Left hindlimb (tissue), 1 donor: Measurements from ENCODE around the gene CDH23.

Source experiments
- DNase-seq: peaks from one replicate; pipeline ENCODE4 v3.0.0-alpha.2; 2018

CDH23 gene

DNA sequence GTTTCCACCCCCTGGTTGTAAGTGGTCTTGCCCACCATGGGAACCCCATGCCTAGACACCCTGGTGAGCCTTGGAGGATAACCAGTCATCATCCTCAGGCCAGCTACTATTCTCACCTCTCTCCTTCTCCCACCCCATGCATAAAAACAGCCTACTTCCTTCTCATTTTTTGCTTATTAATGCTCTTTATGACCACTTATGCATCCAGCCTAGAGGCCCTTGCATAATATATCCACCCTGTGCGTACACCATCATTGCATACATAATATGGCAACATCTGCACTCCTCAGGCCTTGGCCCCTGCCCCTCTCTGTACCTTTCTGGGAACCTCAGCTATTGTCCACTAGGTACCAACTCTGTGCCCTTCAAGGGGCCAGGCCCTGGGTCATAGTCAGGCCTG is 91.0 kb downstream of the CDH23 start:
- no peak for DNase-seq

DNA sequence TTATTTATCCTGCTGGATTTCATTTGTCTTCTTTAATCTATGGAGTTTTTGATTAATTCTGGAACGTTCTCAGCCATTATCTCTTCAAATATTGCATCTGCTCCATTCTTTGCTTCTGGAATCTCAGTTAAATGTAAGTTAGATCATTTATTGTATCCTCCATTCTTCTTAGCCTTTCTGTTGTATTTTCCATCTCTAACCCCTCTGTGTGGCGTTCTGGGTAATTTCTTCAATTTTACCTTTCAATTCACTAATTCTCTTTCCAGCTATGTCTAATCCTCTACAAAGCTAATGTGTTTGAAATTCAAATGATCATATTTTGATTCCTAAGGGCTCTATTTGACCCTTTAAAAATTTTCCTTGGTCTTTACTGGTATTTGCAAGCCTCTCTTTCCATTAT is 92.4 kb downstream of the CDH23 start:
- DNase-seq, result no peak

DNA sequence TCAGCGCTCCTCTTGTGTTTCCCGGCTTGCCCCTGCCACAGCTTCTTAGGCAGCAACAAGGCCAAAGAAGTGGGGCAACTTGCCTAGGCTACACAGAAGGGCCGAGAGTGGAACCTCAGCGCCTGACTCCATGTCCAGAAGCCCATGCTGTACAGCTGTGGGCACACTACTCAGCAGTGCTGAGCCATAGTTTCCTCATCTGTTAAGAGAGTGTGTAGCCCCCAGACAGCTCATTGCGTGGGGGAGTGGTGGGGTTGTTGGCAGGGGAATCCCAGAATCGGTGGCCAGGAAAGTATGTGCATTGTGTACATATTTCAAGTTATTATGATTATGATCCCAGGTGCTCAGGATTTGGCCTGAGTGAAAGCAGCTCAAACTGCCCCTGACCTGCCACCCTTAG is 96.2 kb downstream of the CDH23 start:
- no peak for DNase-seq

DNA sequence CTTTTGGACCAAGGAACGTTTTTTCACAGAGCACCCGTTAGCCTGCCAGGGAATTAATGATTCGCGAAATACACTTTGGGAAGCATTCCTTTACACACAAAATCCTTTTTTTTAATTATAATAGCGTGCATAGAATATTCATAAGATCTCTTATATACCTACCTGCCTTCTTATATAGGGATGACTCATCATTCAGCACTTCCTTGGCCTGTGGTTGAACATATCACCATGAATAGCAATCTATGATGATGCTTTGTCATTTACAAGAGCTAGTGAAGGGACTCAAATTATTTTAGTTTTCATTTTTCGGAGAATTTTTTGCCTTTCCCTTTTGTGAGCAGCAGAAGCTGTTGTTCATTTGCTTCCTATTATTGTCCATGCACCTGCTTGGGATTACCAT is 97.0 kb downstream of the CDH23 start:
- no peak for DNase-seq

DNA sequence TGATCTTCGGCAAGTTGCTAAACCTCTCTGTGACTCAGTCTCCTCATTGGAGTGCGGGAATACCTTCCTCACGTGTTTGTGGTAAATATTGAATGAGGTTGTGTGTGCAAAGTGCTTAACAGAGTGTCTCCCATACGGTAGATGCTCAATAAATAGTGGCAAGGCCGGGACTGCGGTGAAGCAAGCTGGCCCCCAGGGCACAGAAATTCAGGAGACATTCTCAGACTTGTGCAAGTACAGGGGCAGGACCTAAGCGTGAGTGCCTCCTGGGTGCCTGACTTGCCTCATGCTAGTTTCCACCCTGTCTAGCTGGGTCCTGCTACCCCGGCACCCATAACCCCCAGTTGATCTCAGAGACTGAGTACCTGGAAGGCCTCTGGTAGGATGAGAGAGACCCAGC is 97.8 kb downstream of the CDH23 start:
- DNase-seq, result no peak

DNA sequence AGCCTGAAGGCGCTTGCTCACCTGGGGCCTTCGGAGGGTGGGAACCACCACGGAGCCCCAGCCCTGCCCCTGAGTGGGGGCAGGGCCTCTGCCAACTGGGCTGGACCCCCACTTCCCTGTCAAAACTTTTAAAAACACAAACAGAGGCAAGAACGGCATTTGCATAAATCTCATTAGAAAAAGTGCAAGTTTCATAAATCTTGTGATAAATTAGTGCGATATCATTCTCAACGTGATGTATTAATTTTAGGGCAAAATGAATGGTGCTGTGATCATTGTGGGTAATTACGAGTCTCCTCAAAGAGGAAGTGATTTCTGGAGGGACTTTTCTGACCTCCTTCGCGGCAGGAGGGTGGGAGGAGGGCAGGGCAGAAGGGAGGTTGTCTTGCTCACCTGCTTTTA is 98.3 kb downstream of the CDH23 start:
- DNase-seq, result no peak

DNA sequence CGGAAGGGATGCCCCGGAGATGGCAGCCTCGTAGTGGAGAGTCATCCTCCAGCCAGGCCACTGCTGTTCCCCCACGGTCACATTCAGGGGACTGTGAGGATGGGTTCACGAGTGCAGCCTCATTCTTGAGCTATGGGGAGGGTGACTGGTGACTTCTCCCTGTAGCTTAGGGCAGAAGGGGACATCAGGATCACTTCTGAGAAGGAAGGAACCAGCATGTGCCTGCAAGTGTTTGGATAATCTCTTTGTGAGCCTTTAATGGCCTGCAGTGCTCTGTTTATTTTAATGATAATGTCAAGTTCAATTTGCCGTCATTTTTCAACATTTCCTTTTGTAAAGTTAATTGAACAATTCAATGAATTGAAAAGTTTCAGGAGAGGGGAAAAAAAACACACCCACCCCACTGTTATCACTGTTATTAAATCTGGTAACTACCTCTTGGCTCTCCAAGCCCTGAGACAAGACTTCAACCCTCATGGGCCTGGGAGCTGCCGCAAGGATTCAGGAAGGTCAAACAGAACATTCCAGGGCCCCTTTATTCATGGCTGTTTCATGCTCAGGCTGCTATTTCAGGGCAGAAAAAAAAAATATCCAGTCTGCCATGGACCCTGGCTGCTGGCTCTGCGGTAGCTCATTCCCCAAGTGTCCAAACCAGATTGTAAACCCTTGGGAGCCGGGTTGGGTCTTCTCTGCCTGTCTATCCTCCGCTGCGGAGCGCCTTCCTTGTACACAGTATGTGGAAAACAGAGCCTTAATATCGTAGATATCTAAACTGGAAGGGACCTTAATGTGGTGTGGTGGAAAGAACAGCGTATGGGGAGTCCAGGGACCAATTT is 100.4 kb downstream of the CDH23 start:
- DNase-seq, result no peak

DNA sequence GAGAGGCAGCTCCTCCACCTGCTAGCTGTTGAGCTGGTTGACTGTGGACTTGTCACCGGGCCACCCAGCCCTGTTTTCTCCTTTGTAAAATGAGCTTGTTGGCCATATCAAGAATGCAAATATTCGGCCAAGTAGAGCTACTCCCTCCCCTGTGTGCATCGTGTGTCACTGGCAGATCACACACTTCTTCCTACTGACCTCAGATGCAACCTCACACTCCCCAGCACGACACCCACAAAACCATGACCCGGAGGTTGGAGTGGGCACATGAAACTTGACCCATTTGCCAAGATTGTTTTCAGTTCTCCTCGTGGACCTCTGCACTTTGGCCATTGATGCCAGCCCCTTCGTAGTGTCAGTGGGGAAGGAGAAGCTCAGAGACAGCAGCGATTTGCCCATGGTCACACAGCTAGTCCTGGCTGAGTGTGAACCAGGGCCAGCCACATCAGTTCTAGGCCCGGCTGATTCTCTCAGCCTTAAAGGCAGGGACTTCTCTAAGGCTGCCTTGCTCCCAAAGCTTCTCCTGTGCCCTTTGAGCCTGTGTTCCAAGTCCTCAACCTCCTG is 101.1 kb downstream of the CDH23 start:
- DNase-seq, result no peak

DNA sequence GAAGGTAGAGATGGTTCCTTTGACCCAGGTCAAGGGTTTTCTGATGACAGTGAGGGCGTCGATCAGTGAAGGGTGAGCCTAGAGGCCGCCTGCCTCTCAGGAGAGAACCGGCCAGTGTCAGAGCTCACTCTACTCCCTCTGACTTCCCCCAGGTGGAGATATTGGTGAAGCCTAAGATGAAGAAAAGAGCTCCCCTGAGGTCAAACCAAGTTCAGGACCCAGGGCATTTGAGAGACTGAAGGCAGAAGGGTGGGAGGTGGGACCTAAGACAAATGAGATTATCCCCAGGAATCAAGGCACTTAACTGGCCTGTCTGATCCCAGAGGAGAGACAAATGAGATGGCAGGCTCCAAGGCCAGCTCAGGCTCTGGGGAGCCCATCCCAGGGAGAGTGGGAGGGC is 104.7 kb downstream of the CDH23 start:
- DNase-seq, result no peak

DNA sequence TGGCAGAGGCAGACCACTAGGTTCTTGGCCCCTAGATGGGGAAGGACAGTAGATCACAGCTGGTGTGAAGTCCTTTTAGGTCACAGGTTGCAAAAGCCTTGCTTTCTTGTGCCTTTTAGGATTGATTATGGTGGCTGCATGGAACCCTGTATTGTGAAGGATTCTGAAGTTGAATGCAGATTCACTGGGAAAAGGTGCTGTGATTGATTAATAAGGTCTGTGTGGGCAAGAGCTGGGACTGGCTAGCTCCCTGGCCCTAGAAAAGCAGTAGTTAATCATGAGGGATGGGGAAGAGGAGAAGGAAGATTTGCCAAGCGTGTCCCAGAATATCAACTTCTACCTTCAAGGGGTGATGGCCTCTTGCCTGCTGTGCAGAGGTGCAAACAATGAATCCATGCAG is 105.5 kb downstream of the CDH23 start:
- no peak for DNase-seq

DNA sequence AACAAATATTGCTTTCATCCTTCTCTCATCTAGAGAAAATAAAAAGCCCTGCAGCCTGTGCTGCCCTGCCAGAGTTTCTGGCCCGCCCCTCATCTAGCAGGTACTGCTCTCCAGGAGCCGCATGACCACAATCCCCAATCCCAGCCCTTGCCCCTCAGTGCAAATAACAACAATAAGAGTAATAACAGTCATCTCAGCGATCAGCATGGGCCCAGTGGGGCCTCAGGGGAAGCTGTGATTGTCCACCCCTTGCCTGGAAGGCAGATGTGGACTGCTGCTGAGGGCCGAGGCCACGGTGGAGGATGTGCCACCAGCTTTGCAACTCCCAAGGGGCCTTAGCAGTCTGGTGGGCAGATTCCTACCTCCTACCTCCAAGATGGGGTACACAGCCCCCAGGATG is 106.1 kb downstream of the CDH23 start:
- no peak for DNase-seq

DNA sequence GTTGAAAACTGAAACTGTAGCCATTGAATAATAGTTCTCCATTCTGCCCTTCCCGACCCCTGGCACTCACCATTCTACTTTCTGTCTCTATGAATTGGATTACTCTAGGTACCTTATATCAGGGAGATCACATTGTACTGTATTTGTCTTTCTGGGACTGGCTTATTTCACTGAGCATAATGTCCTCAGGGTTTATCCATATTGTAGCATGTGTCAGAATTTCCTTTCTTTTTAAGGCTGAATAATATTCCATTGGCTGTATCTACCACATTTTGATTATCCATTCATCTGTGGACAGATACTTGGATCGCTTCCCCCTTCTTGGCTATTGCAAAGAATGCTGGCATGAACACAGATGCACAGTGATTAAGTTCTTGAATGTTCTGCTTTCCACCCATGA is 107.4 kb downstream of the CDH23 start:
- no peak for DNase-seq

DNA sequence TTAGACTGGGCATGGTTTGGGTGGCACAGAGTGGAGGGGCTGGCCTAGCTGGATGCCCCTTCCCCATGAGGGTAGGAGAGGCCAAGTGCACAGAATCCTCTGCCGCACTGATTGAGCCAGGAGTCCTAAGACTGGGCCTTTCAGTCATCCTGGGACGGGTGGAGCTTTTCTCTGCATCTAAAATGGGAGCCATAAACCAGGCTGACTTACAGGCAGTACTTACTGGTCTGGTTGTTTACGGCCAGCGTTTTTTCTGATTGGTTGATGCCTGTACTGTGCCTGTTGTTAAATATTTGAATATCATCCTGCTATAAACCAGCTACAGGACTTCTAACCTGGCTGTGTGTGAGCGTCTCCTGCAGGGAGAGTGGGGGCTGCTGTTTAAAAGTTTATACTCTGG is 107.8 kb downstream of the CDH23 start:
- no peak for DNase-seq

DNA sequence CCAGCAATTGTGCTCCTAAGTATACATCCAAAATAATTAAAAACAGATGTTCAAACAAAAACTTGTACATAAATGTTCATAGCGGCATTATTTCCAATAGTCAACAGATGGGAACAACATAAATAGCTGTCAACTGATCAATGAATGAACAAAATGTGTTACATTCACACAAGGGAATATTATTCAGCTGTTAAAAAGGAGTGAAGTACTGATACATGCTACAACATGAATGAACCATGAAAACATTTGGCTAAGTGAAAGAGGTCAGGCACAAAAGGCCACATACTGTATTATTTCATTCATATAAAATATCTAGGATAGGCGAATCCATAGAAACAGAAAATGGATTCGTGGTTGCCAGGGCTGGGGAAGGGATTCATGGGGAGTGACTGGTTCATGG is 109.1 kb downstream of the CDH23 start:
- no peak for DNase-seq

DNA sequence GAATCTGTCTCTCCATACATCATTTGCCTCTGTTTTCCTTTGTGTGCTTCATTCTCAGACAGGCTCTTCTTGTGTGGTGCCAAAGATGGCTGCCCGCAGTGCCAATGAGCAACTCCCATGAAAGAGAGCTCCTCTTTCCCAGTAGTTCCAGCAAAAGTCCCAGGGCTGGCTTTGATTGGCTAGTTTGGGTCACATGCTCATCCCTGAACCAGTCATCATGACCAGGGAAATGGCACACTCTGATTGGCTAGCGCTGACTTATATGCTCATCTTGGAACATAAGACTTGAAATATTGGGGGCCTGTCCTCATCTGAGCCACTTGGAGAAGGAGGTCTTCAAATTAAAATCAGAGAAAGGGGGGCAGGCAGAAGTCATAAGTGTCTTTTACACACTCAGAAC is 112.7 kb downstream of the CDH23 start:
- no peak for DNase-seq

DNA sequence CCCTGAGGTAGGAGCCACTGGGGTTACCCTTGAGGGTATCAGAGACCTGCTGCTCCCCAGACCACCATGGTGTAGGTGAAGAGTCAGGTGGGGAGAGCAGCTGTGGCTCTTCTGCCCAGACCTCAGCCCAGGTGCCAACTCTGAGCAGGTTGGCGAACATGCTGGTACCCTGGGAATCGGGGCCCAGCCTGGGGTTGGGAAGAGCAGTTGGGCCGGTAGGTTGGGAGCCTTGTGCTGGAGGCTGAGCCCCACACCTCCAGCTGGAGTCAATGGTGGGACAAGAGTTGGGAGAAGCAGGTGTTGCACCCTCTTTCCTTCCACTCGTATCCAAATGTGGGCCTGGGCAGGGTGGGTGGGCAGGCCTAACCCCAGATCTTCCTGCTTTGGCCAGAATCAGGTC is 114.5 kb downstream of the CDH23 start:
- DNase-seq, result no peak

DNA sequence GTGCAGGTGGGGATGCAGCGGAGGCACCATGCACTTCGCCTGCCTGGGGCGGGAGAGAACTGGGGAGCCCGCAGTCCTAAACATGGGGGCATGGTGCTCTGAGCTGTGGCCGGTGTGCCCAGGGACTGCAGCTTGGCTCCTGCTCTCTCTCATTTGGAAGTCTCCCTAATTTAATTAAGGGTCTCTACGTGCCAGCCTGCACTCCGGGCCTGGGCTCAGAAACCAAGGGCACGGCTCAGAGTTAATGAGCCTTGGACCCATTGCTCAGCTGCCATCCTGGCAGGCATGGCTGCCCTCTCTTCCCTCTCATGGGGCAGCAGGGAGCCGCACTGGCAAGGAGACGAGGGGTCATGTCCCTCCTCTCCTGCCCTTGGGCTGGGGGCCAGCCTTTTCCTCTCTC is 115.6 kb downstream of the CDH23 start:
- DNase-seq, result no peak

DNA sequence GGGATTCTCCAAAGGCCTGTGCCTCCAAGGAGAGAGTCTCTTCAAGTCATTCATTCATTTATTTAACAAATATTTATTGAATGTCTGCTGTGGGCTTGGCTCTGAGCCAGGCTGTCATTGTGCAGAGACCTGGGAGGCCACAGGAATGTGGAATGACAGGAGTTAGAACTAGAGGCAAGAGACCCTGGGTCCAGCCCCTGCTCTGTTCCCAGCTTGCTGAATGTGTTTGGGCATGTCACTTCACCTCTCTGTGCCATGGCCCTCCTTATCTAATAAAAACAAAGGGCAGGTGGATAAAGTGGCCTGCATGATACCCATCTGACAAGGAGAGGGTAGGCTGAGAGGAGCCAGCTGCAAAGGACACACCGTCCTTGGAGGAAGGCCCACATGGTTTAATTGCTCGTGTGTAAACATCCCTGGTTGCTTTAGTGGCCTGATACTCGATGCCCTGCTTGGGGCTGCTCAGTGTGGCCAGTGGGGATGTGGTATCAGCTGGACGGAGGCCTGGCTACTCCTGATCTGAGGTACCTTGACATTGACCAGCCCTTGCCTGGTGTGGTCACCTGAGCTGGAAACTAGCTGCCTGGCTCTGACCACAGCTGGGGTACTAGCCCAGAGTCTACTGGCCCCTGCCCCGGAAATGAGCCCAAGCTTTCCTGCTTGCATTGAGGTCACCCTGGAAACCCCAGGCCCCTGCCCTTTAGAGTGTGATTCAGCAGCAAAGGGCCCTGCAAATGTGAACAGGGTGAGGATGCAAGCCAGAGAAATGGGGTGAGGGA is 116.2 kb downstream of the CDH23 start:
- DNase-seq, result no peak

DNA sequence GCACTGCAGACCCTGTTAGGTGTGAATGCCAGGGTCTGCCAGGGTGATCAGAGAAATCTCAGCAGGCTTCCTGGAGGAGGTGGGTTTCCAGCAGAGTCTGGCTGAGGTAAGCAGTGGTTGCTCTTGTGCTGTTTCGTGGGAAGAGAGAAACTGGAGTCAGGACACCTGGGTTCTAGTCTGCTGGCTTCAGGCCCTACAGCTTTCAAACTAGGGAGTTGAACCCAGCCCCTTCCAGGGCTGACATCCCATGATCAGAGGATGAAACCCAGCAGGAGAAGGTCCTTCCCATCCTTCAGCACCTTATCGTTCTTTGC is 116.8 kb downstream of the CDH23 start:
- no peak for DNase-seq

DNA sequence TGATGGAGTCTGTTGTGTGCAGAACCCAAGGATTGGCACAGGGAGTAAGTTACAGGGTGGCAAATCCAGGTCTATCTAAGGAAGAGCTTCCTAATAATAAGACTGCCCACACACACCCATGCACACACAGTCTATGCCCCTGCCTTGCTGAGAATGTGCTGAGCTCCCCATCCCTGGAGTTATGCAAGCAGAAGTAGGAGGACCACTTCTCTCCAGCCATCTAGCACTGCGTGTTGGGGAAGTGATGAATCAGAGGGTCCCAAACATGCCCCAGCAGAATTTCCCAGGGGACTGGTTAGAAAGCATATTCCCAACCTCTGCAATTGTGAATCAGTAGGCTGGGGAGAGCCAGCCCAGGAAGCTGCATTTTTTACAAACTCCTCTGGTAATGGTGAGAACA is 117.2 kb downstream of the CDH23 start:
- no peak for DNase-seq

DNA sequence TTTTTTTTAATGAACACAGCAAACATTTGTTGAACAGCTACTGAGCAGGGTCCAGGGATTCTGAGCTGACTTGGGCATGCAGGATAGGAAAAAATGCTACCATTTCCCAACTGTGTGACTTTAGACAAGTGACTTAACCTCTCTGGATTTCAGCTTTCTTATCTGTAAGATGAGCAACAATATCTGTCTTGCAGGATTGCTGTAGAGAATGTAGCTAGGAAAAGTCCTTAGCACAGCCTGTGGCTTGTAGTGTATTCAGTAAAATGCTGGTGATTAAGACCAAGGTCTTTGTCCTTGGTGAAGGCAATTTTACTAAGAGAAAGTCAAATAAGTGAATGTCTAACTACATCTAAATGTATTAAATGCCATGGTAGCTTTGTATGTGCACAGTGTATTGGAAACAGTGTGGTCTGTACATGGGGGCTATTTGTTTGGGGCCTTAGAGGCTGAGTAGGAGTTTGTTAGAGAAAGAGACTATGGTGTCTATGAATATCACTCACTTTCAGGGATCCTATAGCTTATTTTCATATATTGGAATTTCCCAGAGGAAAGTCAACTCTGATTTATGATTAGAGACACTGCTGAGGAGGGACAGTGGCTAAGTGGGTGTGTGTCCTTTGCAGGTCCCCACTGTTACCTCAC is 118.9 kb downstream of the CDH23 start:
- DNase-seq, result no peak

DNA sequence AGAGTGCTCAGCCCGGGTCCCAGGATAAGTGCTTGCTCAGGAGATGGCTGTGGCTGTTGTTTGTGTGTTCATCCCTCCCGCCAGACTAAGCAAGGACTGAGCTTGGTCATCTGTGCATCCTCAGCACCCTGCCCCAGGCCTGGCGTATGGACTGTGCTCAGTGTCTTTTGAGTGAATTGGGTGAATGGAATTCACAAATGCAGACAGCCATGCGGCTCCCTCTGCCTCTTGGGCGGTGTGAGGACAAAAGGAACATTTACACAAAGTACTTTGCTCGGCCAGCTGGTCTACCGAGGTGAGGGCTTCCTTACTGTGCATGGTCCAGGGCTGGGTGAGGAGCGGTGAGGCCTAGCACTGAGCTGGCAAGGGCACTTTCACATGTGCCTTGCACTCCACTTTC is 120.2 kb downstream of the CDH23 start:
- DNase-seq, result no peak

DNA sequence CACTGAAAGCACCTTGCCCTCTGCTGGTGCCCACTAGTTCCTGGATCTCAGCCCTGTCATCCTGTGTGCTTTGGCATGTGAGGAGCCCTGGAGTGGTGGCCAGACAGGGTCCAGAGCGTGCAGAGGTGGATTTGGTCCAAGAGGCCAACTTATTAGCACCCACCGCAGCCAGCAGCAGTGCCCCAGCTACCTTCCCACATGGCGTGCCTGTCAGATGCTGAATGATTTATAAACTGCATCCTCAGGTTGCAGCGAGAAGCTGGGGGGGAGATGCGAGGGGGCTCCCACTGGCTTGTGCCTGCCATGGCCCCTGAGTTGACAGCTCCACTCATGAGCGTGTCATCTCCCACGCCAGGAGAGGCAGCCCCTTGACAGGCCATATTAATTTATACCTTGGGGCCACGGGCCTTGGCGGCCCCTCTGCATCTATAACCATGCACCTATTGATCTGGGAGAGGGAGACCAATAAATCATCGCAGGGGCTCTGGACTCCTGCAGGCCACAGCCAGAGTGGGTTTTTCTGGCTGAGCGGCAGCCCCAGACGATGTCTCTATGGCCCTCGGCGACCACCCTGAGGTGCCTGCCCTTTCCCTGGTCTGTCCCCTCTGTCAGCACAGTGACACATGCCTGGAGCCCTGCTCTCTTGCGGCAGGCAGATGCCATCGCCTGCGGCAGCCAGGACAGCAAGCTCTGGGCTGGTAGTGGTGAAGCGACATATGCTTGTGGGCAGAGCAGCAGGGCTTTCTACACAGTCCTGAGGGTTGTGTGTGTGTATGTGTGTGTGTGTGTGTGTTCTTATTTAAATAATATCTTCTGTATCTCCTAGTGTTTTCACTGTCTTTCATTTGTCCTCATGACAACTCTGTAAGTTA is 120.8 kb downstream of the CDH23 start:
- no peak for DNase-seq
